Measurements from ENCODE around the gene RDH13.
"Not testable (repeated sequence)": the region's sequence is repeated elsewhere in the genome, so short reads cannot be mapped to it uniquely, and the experiment has no call there.

The RDH13 gene

GRCh38 chr19:55008189-55008588 is 54.8 kb downstream of the RDH13 start:
- Histone ChIP-seq H3K4me3 (ENCODE audit: low read depth, low read length) (peak overlapping the region; percentile 74), H3K36me3 (ENCODE audit: control insufficient read depth, insufficient read depth, low read length) (peaks cover 13% of the 10 kb centered on the region), H3K4me1 (ENCODE audit: control insufficient read depth, insufficient read depth, low read length) (peaks cover 10% of the 10 kb centered on the region; the same call in 1 of the 2 replicates)
- not testable (repeated sequence) for H3K9ac ChIP-seq (ENCODE audit: low read length); H3K27ac ChIP-seq (ENCODE audit: low read depth, low read length); H3K27me3 ChIP-seq (ENCODE audit: control insufficient read depth, insufficient read depth, low read length); H3K9me3 ChIP-seq (ENCODE audit: control insufficient read depth, insufficient read depth, low read depth, low read length)

- H3K27me3 ChIP-seq (ENCODE audit: control insufficient read depth, insufficient read depth, low read length); H3K9me3 ChIP-seq (ENCODE audit: control insufficient read depth, insufficient read depth, low read depth, low read length); H3K27ac ChIP-seq (ENCODE audit: low read depth, low read length); H3K4me1 ChIP-seq (ENCODE audit: control insufficient read depth, insufficient read depth, low read length): not testable (repeated sequence)
- Histone ChIP-seq H3K36me3 (ENCODE audit: control insufficient read depth, insufficient read depth, low read length) (peaks cover 17% of the 10 kb centered on the region), H3K9ac (ENCODE audit: low read length) (peak overlapping the region; percentile 55), H3K4me3 (ENCODE audit: low read depth, low read length) (peak overlapping the region; percentile 74)
Observed at GRCh38 chr19:55007537-55007936, 55.4 kb downstream of the RDH13 start.

- Histone ChIP-seq H3K4me3 (ENCODE audit: low read depth, low read length) (peak overlapping the region; percentile 74), H3K27ac (ENCODE audit: low read depth, low read length) (peak overlapping the region; percentile 47; the same call in 1 of the 2 replicates), H3K36me3 (ENCODE audit: control insufficient read depth, insufficient read depth, low read length) (peaks cover 23% of the 10 kb centered on the region), H3K9ac (ENCODE audit: low read length) (peak overlapping the region; percentile 73)
- H3K9me3 ChIP-seq (ENCODE audit: control insufficient read depth, insufficient read depth, low read depth, low read length); H3K4me1 ChIP-seq (ENCODE audit: control insufficient read depth, insufficient read depth, low read length); H3K27me3 ChIP-seq (ENCODE audit: control insufficient read depth, insufficient read depth, low read length): not testable (repeated sequence)
Observed at GRCh38 chr19:55006795-55007194, 56.2 kb downstream of the RDH13 start.

DNA sequence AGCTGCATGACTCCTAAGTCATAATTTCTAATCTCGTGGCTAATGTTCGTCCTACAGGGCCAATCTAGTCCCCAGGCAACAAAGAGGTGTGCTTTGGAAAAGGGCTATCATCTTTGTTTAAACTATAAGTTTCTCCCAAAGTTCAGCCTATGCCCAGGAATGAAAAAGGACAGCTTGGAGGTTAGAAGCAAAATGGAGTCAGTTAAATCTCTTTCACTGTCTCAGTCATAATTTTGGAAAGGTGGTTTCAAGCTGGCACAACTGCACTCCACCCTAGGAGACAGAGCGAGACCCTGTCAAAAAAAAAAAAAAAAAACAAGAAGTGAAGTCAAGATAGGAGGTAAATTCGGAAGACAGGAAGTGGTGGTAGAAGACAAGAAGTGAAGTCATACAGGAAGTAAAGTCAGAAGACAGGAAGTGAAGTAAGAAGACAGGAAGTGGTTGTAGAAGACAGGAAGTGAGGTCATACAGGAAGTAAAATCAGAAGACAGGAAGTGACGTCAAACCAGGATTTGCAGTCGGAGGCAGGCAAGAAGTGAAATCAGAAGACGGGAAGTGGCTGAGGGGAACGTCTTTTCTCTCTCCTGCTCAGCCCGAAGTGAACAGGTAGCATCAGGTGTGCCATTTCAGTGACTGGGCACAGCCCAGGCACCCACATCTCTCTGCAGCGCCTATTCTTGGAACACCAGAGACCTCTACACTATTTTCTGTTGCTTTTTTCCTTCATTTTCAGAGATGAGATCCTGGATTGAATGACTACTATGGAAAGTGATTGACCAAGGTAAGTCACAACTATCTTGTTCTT is 57.1 kb downstream of the RDH13 start:
- peak overlapping the region; percentile 74 for H3K4me3 ChIP-seq (ENCODE audit: low read depth, low read length)
- peak overlapping the region; percentile 47; the same call in 1 of the 2 replicates for H3K27ac ChIP-seq (ENCODE audit: low read depth, low read length)

GRCh38 chr19:55000761-55001160 is 62.2 kb downstream of the RDH13 start:
- Histone ChIP-seq H3K27me3 (ENCODE audit: control insufficient read depth, insufficient read depth, low read length) (no peaks in the 10 kb centered on the region), H3K27ac (ENCODE audit: low read depth, low read length) (no peak overlapping the region), H3K36me3 (ENCODE audit: control insufficient read depth, insufficient read depth, low read length) (peaks cover 73% of the 10 kb centered on the region), H3K4me3 (ENCODE audit: low read depth, low read length) (no peak overlapping the region), H3K9me3 (ENCODE audit: control insufficient read depth, insufficient read depth, low read depth, low read length) (no peaks in the 10 kb centered on the region; the same call in 1 of the 2 replicates), H3K9ac (ENCODE audit: low read length) (no peak overlapping the region), H3K4me1 (ENCODE audit: control insufficient read depth, insufficient read depth, low read length) (0 out of 2 replicates have a peak, but pooled peaks cover 3% of the 10 kb centered on the region)

More for the DNA sequence above, 57.1 kb downstream of the RDH13 start:
- Histone ChIP-seq H3K9ac (ENCODE audit: low read length) (peak overlapping the region; percentile 73), H3K4me1 (ENCODE audit: control insufficient read depth, insufficient read depth, low read length) (0 out of 2 replicates have a peak, but pooled peaks cover 7% of the 10 kb centered on the region), H3K36me3 (ENCODE audit: control insufficient read depth, insufficient read depth, low read length) (peaks cover 31% of the 10 kb centered on the region), H3K27me3 (ENCODE audit: control insufficient read depth, insufficient read depth, low read length) (no peaks in the 10 kb centered on the region), H3K9me3 (ENCODE audit: control insufficient read depth, insufficient read depth, low read depth, low read length) (no peaks in the 10 kb centered on the region; the same call in 1 of the 2 replicates)

- not testable (repeated sequence) for H3K4me3 ChIP-seq (ENCODE audit: low read depth, low read length); H3K4me1 ChIP-seq (ENCODE audit: control insufficient read depth, insufficient read depth, low read length); H3K27ac ChIP-seq (ENCODE audit: low read depth, low read length); H3K9me3 ChIP-seq (ENCODE audit: control insufficient read depth, insufficient read depth, low read depth, low read length); H3K9ac ChIP-seq (ENCODE audit: low read length); H3K27me3 ChIP-seq (ENCODE audit: control insufficient read depth, insufficient read depth, low read length)
- peaks cover 84% of the 10 kb centered on the region for H3K36me3 ChIP-seq (ENCODE audit: control insufficient read depth, insufficient read depth, low read length)
Observed at GRCh38 chr19:54998751-54999239, 64.2 kb downstream of the RDH13 start.

DNA sequence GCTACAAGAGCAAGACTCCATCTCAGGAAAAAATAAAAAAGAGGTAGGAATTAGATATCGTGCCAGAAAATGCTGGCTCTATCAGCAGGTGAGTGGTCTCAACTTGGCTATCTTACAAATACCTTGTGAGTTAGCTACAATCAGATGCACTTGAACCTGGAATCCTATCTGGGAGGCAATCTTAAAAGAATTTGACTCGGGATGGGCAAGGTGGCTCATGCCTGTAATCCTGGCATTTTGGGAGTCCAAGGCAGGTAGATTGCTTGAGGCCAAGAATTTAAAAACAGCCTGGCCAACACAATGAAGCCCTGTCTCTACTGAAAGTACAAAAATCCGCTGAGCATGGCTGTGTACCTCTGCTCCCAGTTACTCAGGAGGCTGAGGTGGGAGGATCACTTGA is 67.4 kb downstream of the RDH13 start:
- Histone ChIP-seq H3K36me3 (ENCODE audit: control insufficient read depth, insufficient read depth, low read length) (peaks cover 83% of the 10 kb centered on the region), H3K27ac (ENCODE audit: low read depth, low read length) (no peak overlapping the region), H3K4me1 (ENCODE audit: control insufficient read depth, insufficient read depth, low read length) (no peaks in the 10 kb centered on the region), H3K27me3 (ENCODE audit: control insufficient read depth, insufficient read depth, low read length) (no peaks in the 10 kb centered on the region), H3K9ac (ENCODE audit: low read length) (no peak overlapping the region), H3K9me3 (ENCODE audit: control insufficient read depth, insufficient read depth, low read depth, low read length) (no peaks in the 10 kb centered on the region), H3K4me3 (ENCODE audit: low read depth, low read length) (no peak overlapping the region)

All from HUES6 (cell line).